Measurements from ENCODE around the gene DUOXA2.

GRCh38 chr15:45164914-45165313 lies 50.8 kb downstream of the DUOXA2 start:
- no peak for TF ChIP-seq POLR2A (IDR thresholded peaks at IDR 0.05)
- TF ChIP-seq CTCF (IDR thresholded peaks at IDR 0.05) = no peak
